GM10266 (cell line): ENCODE results near the gene TNS1.

Experiments used
- DNase-seq: peaks from one replicate; pipeline ENCODE4 v3.0.0; 2012; ENCODE audit errors: extremely low spot score
- CTCF ChIP-seq: IDR thresholded peaks from 2 replicates; pipeline ENCODE4 v1.5.1; 2012; ENCODE audit warnings: mild to moderate bottlenecking, low read depth; ENCODE audit not compliant: control insufficient read depth, insufficient read depth; ENCODE audit errors: missing control alignments

TNS1 gene

DNA sequence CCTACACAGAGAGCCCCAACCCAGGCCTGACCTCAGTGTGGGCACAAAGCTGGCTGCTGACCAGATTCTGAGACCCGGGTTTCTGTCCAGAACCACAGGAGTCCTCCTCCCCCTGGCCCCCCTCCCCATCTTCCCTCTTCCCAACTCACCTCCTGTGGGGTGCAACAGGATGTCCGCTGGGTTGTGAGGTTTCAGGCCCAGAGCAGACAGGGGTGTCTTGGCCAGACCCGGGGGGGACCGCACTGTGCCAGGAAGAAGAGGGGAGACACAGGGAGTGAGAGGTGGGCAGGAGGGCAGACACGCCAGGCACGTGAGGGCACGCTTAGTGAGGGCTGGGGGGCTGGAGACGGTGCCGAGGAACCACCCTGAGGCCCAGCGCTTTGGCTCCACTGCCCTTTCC, 171.5 kb downstream of the TNS1 start:
- no peak for TF ChIP-seq CTCF
- no peak for DNase-seq

- no peak for TF ChIP-seq CTCF
- DNase-seq: no peak
Measured at GRCh38 chr2:217830807-217831206, 172.0 kb downstream of the TNS1 start.

DNA sequence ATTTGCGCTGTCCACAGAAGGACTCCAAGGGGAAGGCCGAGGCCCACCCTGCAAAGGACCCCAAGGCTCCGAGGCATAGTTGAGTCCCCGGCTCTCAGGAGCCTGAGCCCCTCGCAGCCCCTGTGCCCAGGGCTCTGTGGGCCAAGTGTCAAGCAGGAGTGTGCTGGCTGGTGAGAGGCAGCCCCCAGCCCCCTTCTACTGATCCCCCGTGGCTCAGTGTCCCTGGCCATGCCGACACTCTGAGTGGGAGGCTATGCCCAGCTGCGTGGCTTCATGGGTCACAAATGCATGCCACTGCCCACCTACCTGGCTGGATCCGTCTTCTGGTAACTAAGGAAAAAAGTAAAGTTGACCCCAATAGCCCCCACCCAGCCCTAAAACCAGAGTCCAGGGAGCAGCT, 172.7 kb downstream of the TNS1 start:
- no peak for TF ChIP-seq CTCF
- DNase-seq: no peak

GRCh38 chr2:217829420-217829819, 173.4 kb downstream of the TNS1 start:
- no peak for TF ChIP-seq CTCF

DNA sequence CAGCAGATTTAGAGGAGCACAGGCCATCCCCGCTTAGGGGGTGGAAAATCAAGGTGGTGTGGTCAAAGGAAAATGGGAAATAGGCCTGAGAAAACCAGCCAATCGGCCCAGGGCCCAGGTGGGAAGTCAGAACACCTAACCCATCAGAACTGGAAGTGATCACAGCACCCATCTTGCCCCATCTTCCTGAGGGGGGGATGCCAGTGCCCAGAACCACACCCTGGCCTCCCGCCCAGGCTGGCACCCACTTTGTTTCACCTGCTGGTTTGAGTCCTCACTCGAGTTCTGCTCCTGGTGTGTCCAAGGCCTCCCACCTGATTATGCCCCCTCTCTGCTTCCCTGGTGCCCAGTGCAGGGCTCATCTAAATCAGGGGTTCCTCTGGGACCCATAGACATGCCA, 174.5 kb downstream of the TNS1 start:
- TF ChIP-seq CTCF: no peak
- DNase-seq: no peak

More at GRCh38 chr2:217829420-217829819, 173.4 kb downstream of the TNS1 start:
- DNase-seq: no peak

GRCh38 chr2:217827430-217828201, 175.2 kb downstream of the TNS1 start:
- TF ChIP-seq CTCF: no peak

DNA sequence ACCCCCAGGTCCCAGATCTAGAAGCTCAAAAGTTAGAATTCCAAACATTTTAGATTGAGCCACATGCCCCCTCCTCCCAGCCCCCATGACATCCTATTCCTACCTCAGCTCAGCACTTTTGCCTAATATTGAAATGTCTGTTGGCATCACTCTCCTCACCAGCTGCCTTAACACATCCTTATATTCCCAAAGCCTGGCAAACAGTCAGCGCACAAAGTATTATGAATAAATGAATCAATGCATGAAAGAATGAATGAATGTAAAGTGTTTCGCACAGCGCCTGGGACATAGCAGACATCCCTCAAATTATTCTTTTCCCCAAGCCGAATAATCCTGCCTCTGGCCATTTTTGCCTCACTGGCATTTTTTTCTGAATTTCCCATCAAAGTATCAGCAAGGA, 175.8 kb downstream of the TNS1 start:
- no peak for TF ChIP-seq CTCF
- no peak for DNase-seq

More at GRCh38 chr2:217827430-217828201, 175.2 kb downstream of the TNS1 start:
- no peak for DNase-seq
